ENCODE measurements around the gene BABAM2. TPM values are rescaled to one million over a fixed set of nuclear protein-coding genes. Genes with fewer than 3 reads are reported as not detected.

Gene BABAM2
- total and polyA plus RNA-seq, 2 experiments from 2014 or later: 17.8 to 21.5 TPM

- TF ChIP-seq, protein P1, sequence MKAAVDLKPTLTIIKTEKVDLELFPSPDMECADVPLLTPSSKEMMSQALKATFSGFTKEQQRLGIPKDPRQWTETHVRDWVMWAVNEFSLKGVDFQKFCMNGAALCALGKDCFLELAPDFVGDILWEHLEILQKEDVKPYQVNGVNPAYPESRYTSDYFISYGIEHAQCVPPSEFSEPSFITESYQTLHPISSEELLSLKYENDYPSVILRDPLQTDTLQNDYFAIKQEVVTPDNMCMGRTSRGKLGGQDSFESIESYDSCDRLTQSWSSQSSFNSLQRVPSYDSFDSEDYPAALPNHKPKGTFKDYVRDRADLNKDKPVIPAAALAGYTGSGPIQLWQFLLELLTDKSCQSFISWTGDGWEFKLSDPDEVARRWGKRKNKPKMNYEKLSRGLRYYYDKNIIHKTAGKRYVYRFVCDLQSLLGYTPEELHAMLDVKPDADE (IDR thresholded peaks at IDR 0.05): no peak
- no peak for TF ChIP-seq EZH2phosphoT487 (IDR thresholded peaks at IDR 0.05; ENCODE audit: unreplicated experiment)
- no peak for TF ChIP-seq CREB1 (CRISPR knock-in tag; IDR thresholded peaks at IDR 0.05; ENCODE audit: low read depth)
- no peak for TF ChIP-seq NANOG (IDR thresholded peaks at IDR 0.05; ENCODE audit: borderline replicate concordance)
- no peak for TF ChIP-seq POLR2AphosphoS5 (IDR thresholded peaks at IDR 0.05; ENCODE audit: low read depth)
- no peak for TF ChIP-seq ZNF331 (CRISPR knock-in tag; IDR thresholded peaks at IDR 0.05; ENCODE audit: low read depth)
These were observed 380.8 kb downstream of the BABAM2 start (continued) for GRCh38 chr2:28271231-28271918.

GRCh38 chr2:28271919-28272250 lies 381.4 kb downstream of the BABAM2 start:
- Mint-ChIP-seq H3K27ac (no peak overlapping the region), H3K27me3 (ENCODE audit: insufficient read depth, low read depth, poor library complexity) (peaks cover 3% of the 10 kb centered on the region), H3K4me1 (peaks cover 22% of the 10 kb centered on the region), H3K9me3 (no peaks in the 10 kb centered on the region), H3K4me3 (no peak overlapping the region), H3K36me3 (ENCODE audit: low read depth) (no peaks in the 10 kb centered on the region)
- Histone ChIP-seq H3K9me2 (ENCODE audit: insufficient read depth) (no peaks in the 10 kb centered on the region), H3K27ac (ENCODE audit: low read depth) (no peak overlapping the region), H3K4me1 (ENCODE audit: insufficient read depth) (peaks cover 13% of the 10 kb centered on the region; the same call in 1 of the 2 replicates), H3K36me3 (ENCODE audit: insufficient read depth) (no peaks in the 10 kb centered on the region), H3K4me3 (no peak overlapping the region), H4K20me1 (replicated peaks; ENCODE audit: insufficient read depth) (no peaks in the 10 kb centered on the region), H3K4me2 (no peak overlapping the region), H3K27me3 (ENCODE audit: insufficient read depth) (no peaks in the 10 kb centered on the region), H3F3A (replicated peaks; ENCODE audit: low read depth) (no peaks in the 10 kb centered on the region), H2AFZ (no peak overlapping the region), H3K79me2 (replicated peaks; ENCODE audit: insufficient read depth) (no peaks in the 10 kb centered on the region)
- TF ChIP-seq STAT1 (IDR thresholded peaks at IDR 0.05; ENCODE audit: unreplicated experiment): no peak
- no peak for TF ChIP-seq REST (IDR thresholded peaks at IDR 0.05; ENCODE audit: unreplicated experiment)
- TF ChIP-seq, protein P1 (IDR thresholded peaks at IDR 0.05): no peak
- no peak for TF ChIP-seq ZNF114 (CRISPR knock-in tag; IDR thresholded peaks at IDR 0.05)
- TF ChIP-seq, protein P2, sequence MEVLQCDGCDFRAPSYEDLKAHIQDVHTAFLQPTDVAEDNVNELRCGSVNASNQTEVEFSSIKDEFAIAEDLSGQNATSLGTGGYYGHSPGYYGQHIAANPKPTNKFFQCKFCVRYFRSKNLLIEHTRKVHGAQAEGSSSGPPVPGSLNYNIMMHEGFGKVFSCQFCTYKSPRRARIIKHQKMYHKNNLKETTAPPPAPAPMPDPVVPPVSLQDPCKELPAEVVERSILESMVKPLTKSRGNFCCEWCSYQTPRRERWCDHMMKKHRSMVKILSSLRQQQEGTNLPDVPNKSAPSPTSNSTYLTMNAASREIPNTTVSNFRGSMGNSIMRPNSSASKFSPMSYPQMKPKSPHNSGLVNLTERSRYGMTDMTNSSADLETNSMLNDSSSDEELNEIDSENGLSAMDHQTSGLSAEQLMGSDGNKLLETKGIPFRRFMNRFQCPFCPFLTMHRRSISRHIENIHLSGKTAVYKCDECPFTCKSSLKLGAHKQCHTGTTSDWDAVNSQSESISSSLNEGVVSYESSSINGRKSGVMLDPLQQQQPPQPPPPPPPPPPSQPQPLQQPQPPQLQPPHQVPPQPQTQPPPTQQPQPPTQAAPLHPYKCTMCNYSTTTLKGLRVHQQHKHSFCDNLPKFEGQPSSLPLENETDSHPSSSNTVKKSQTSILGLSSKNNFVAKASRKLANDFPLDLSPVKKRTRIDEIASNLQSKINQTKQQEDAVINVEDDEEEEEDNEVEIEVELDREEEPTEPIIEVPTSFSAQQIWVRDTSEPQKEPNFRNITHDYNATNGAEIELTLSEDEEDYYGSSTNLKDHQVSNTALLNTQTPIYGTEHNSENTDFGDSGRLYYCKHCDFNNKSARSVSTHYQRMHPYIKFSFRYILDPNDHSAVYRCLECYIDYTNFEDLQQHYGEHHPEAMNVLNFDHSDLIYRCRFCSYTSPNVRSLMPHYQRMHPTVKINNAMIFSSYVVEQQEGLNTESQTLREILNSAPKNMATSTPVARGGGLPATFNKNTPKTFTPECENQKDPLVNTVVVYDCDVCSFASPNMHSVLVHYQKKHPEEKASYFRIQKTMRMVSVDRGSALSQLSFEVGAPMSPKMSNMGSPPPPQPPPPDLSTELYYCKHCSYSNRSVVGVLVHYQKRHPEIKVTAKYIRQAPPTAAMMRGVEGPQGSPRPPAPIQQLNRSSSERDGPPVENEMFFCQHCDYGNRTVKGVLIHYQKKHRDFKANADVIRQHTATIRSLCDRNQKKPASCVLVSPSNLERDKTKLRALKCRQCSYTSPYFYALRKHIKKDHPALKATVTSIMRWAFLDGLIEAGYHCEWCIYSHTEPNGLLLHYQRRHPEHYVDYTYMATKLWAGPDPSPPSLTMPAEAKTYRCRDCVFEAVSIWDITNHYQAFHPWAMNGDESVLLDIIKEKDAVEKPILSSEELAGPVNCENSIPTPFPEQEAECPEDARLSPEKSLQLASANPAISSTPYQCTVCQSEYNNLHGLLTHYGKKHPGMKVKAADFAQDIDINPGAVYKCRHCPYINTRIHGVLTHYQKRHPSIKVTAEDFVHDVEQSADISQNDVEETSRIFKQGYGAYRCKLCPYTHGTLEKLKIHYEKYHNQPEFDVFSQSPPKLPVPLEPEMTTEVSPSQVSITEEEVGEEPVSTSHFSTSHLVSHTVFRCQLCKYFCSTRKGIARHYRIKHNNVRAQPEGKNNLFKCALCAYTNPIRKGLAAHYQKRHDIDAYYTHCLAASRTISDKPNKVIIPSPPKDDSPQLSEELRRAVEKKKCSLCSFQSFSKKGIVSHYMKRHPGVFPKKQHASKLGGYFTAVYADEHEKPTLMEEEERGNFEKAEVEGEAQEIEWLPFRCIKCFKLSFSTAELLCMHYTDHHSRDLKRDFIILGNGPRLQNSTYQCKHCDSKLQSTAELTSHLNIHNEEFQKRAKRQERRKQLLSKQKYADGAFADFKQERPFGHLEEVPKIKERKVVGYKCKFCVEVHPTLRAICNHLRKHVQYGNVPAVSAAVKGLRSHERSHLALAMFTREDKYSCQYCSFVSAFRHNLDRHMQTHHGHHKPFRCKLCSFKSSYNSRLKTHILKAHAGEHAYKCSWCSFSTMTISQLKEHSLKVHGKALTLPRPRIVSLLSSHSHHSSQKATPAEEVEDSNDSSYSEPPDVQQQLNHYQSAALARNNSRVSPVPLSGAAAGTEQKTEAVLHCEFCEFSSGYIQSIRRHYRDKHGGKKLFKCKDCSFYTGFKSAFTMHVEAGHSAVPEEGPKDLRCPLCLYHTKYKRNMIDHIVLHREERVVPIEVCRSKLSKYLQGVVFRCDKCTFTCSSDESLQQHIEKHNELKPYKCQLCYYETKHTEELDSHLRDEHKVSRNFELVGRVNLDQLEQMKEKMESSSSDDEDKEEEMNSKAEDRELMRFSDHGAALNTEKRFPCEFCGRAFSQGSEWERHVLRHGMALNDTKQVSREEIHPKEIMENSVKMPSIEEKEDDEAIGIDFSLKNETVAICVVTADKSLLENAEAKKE (CRISPR knock-in tag; IDR thresholded peaks at IDR 0.05): no peak
- TF ChIP-seq, protein P3, sequence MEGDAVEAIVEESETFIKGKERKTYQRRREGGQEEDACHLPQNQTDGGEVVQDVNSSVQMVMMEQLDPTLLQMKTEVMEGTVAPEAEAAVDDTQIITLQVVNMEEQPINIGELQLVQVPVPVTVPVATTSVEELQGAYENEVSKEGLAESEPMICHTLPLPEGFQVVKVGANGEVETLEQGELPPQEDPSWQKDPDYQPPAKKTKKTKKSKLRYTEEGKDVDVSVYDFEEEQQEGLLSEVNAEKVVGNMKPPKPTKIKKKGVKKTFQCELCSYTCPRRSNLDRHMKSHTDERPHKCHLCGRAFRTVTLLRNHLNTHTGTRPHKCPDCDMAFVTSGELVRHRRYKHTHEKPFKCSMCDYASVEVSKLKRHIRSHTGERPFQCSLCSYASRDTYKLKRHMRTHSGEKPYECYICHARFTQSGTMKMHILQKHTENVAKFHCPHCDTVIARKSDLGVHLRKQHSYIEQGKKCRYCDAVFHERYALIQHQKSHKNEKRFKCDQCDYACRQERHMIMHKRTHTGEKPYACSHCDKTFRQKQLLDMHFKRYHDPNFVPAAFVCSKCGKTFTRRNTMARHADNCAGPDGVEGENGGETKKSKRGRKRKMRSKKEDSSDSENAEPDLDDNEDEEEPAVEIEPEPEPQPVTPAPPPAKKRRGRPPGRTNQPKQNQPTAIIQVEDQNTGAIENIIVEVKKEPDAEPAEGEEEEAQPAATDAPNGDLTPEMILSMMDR (conservative IDR thresholded peaks at IDR 0.05; ENCODE audit: low read depth in 2 of 2): no peak
- no peak for DNase-seq (ENCODE audit: low spot score)
- ATAC-seq: no peak
